HEK293 (cell line): ENCODE results near the gene NKAPL.

Source experiments
- EGR2 ChIP-seq: fragments of 450-650 bp; formaldehyde crosslinking; IDR thresholded peaks from 2 replicates; pipeline ENCODE4 v1.5.1; 2016; ENCODE audit warnings: low read depth, missing biosample characterization, missing genetic modification characterization
- GLI2 ChIP-seq: fragments of 450-650 bp; formaldehyde crosslinking; IDR thresholded peaks from 2 replicates; pipeline ENCODE4; 2017; ENCODE audit warnings: missing biosample characterization, missing genetic modification characterization, low read depth, borderline replicate concordance
- KLF16 ChIP-seq: fragments of 450-650 bp; formaldehyde crosslinking; IDR thresholded peaks from 2 replicates; pipeline ENCODE4 v1.5.1; 2017; ENCODE audit warnings: missing biosample characterization, missing genetic modification characterization
- SALL2 ChIP-seq: fragments of 450-650 bp; formaldehyde crosslinking; IDR thresholded peaks from 2 replicates; pipeline ENCODE4 v1.5.0; 2017; ENCODE audit warnings: missing biosample characterization, mild to moderate bottlenecking, missing genetic modification characterization, borderline replicate concordance
- TCF7L2 ChIP-seq: IDR thresholded peaks from 2 replicates; pipeline ENCODE4 v1.6.1; 2011; ENCODE audit warnings: low read depth, mild to moderate bottlenecking, inconsistent platforms, low read length, moderate library complexity, borderline replicate concordance
- TRIM28 ChIP-seq: IDR thresholded peaks from 2 replicates; pipeline ENCODE4 v1.6.1; 2011; ENCODE audit warnings: low read length, control low read depth, borderline replicate concordance
- ZBTB1 ChIP-seq: fragments of 450-650 bp; formaldehyde crosslinking; IDR thresholded peaks from 2 replicates; pipeline ENCODE4 v1.5.1; 2016; ENCODE audit warnings: missing biosample characterization, missing genetic modification characterization
- ZBTB48 ChIP-seq: fragments of 450-650 bp; formaldehyde crosslinking; IDR thresholded peaks from 2 replicates; pipeline ENCODE4 v1.5.1; 2016; ENCODE audit warnings: missing biosample characterization, missing genetic modification characterization
- ZFP37 ChIP-seq: fragments of 450-650 bp; formaldehyde crosslinking; IDR thresholded peaks from 2 replicates; pipeline ENCODE4 v1.5.1; 2016; ENCODE audit warnings: missing biosample characterization, missing genetic modification characterization
- ZFP41 ChIP-seq: fragments of 450-650 bp; formaldehyde crosslinking; IDR thresholded peaks from 2 replicates; pipeline ENCODE4 v1.5.1; 2016; ENCODE audit warnings: missing biosample characterization, missing genetic modification characterization, borderline replicate concordance
- ZNF114 ChIP-seq: fragments of 450-650 bp; formaldehyde crosslinking; IDR thresholded peaks from 2 replicates; pipeline ENCODE4 v1.5.0; 2017; ENCODE audit warnings: missing biosample characterization, missing genetic modification characterization
- ZNF175 ChIP-seq: fragments of 450-650 bp; formaldehyde crosslinking; IDR thresholded peaks from 2 replicates; pipeline ENCODE4 v1.5.1; 2016; ENCODE audit warnings: missing biosample characterization, missing genetic modification characterization
- ZNF302 ChIP-seq: fragments of 450-650 bp; formaldehyde crosslinking; IDR thresholded peaks from 2 replicates; pipeline ENCODE4 v1.5.1; 2016; ENCODE audit warnings: missing biosample characterization, missing genetic modification characterization, low read depth
- ZNF394 ChIP-seq: fragments of 450-650 bp; formaldehyde crosslinking; IDR thresholded peaks from 2 replicates; pipeline ENCODE4 v1.5.1; 2016; ENCODE audit warnings: missing biosample characterization, missing genetic modification characterization, mild to moderate bottlenecking, moderate library complexity, borderline replicate concordance
- ZNF510 ChIP-seq: fragments of 450-650 bp; formaldehyde crosslinking; IDR thresholded peaks from 2 replicates; pipeline ENCODE4 v1.5.1; 2018; ENCODE audit warnings: mild to moderate bottlenecking, missing genetic modification characterization, missing biosample characterization; ENCODE audit not compliant: insufficient replicate concordance
- ZNF530 ChIP-seq: fragments of 450-650 bp; formaldehyde crosslinking; IDR thresholded peaks from 2 replicates; pipeline ENCODE4 v1.5.1; 2016; ENCODE audit warnings: low read depth, missing biosample characterization, missing genetic modification characterization
- ZNF548 ChIP-seq: fragments of 450-650 bp; formaldehyde crosslinking; IDR thresholded peaks from 2 replicates; pipeline ENCODE4 v1.5.1; 2016; ENCODE audit warnings: missing biosample characterization, missing genetic modification characterization
- ZNF623 ChIP-seq: fragments of 450-650 bp; formaldehyde crosslinking; IDR thresholded peaks from 2 replicates; pipeline ENCODE4 v1.5.1; 2016; ENCODE audit warnings: missing biosample characterization, missing genetic modification characterization
- ZNF768 ChIP-seq: fragments of 450-650 bp; formaldehyde crosslinking; IDR thresholded peaks from 2 replicates; pipeline ENCODE4 v1.5.1; 2018; ENCODE audit warnings: missing biosample characterization, mild to moderate bottlenecking, missing genetic modification characterization
- ZNF837 ChIP-seq: fragments of 450-650 bp; formaldehyde crosslinking; IDR thresholded peaks from 2 replicates; pipeline ENCODE4 v1.5.1; 2016; ENCODE audit warnings: missing biosample characterization, missing genetic modification characterization
- TF ChIP-seq, protein P1 (sequence below): fragments of 450-650 bp; formaldehyde crosslinking; IDR thresholded peaks from 2 replicates; pipeline ENCODE4 v1.5.1; 2016; ENCODE audit warnings: missing biosample characterization, missing genetic modification characterization
- TF ChIP-seq, protein P2 (sequence below): fragments of 450-650 bp; formaldehyde crosslinking; conservative IDR thresholded peaks from 2 replicates; pipeline ENCODE4 v1.5.1; 2016; ENCODE audit warnings: low read depth, missing biosample characterization, missing genetic modification characterization
- TF ChIP-seq, protein P3 (sequence below): fragments of 450-650 bp; formaldehyde crosslinking; IDR thresholded peaks from 2 replicates; pipeline ENCODE4 v1.5.1; 2017; ENCODE audit warnings: missing biosample characterization, missing genetic modification characterization
- TF ChIP-seq, protein P4 (sequence below): fragments of 450-650 bp; formaldehyde crosslinking; IDR thresholded peaks from 2 replicates; pipeline ENCODE4 v1.5.1; 2016; ENCODE audit warnings: missing biosample characterization, missing genetic modification characterization
- TF ChIP-seq, protein P5 (sequence below): fragments of 450-650 bp; formaldehyde crosslinking; IDR thresholded peaks from 2 replicates; pipeline ENCODE4 v1.5.1; 2016; ENCODE audit warnings: missing biosample characterization, missing genetic modification characterization
- TF ChIP-seq, protein P6 (sequence below): fragments of 450-650 bp; formaldehyde crosslinking; IDR thresholded peaks from 2 replicates; pipeline ENCODE4 v1.5.0; 2017; ENCODE audit warnings: missing biosample characterization, missing genetic modification characterization, borderline replicate concordance
- TF ChIP-seq, protein P7 (sequence below): fragments of 450-650 bp; formaldehyde crosslinking; IDR thresholded peaks from 2 replicates; pipeline ENCODE4; 2016; ENCODE audit warnings: missing biosample characterization, missing genetic modification characterization

Gene NKAPL

DNA sequence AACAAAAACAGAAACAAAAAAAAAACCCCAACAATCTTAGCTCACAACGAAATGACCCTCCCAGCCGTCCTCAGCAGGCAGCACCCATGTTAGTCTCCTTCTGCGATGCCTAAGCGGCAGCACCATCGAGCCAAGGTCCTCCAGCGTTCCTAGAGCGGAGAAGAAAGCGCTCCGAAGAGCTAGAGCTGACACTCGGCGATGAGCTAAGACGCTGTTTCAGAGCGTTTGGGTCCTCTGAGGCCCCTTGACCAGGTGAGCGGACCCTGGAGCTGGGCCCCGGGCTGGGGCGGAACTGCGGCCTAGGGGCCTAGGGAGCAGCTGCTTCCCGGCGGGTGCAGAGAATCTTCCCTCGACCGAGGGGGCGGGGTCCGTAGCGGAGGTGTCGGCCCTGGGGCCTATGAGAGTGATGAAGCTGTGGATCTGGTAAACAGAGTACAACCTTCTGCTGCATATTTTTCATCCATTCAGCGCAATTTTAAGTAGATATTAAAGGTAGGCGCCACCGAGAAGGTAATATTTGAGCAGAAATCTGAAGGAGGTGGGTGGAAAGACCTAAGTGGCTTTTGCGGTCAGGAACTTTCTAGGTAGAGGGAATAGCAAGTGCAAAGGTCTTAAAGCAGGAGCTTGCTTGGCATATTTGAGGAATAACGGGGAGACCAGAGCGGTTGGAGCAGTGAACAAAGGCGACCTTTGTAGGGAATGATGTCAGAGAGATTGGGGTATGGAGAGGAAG is 8.0 kb downstream of the NKAPL start, which contains the start of gene ZSCAN26 (continued):
- TF ChIP-seq KLF16 (tag by site-specific recombination) (no peak), ZNF768 (tag by site-specific recombination) (no peak), EGR2 (tag by site-specific recombination) (peak; percentile 57; the same call in 1 of the 2 replicates), GLI2 (tag by site-specific recombination) (no peak), ZNF623 (no peak), ZNF394 (tag by site-specific recombination) (peak; percentile 89; the same call in 1 of the 2 replicates), ZFP41 (no peak), SALL2 (tag by site-specific recombination) (no peak), ZNF548 (tag by site-specific recombination) (no peak), ZNF114 (tag by site-specific recombination) (no peak), TRIM28 (peak; percentile 92), TCF7L2 (no peak), ZNF837 (tag by site-specific recombination) (no peak), ZNF510 (tag by site-specific recombination) (no peak), ZNF302 (tag by site-specific recombination) (no peak), ZBTB1 (tag by site-specific recombination) (no peak), ZFP37 (tag by site-specific recombination) (peak; percentile 79; the same call in 1 of the 2 replicates), ZBTB48 (peak; percentile 97), ZNF175 (tag by site-specific recombination) (no peak), ZNF530 (tag by site-specific recombination) (no peak)
- TF ChIP-seq, protein P1, sequence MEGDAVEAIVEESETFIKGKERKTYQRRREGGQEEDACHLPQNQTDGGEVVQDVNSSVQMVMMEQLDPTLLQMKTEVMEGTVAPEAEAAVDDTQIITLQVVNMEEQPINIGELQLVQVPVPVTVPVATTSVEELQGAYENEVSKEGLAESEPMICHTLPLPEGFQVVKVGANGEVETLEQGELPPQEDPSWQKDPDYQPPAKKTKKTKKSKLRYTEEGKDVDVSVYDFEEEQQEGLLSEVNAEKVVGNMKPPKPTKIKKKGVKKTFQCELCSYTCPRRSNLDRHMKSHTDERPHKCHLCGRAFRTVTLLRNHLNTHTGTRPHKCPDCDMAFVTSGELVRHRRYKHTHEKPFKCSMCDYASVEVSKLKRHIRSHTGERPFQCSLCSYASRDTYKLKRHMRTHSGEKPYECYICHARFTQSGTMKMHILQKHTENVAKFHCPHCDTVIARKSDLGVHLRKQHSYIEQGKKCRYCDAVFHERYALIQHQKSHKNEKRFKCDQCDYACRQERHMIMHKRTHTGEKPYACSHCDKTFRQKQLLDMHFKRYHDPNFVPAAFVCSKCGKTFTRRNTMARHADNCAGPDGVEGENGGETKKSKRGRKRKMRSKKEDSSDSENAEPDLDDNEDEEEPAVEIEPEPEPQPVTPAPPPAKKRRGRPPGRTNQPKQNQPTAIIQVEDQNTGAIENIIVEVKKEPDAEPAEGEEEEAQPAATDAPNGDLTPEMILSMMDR (tag by site-specific recombination) = no peak
- TF ChIP-seq, protein P2, sequence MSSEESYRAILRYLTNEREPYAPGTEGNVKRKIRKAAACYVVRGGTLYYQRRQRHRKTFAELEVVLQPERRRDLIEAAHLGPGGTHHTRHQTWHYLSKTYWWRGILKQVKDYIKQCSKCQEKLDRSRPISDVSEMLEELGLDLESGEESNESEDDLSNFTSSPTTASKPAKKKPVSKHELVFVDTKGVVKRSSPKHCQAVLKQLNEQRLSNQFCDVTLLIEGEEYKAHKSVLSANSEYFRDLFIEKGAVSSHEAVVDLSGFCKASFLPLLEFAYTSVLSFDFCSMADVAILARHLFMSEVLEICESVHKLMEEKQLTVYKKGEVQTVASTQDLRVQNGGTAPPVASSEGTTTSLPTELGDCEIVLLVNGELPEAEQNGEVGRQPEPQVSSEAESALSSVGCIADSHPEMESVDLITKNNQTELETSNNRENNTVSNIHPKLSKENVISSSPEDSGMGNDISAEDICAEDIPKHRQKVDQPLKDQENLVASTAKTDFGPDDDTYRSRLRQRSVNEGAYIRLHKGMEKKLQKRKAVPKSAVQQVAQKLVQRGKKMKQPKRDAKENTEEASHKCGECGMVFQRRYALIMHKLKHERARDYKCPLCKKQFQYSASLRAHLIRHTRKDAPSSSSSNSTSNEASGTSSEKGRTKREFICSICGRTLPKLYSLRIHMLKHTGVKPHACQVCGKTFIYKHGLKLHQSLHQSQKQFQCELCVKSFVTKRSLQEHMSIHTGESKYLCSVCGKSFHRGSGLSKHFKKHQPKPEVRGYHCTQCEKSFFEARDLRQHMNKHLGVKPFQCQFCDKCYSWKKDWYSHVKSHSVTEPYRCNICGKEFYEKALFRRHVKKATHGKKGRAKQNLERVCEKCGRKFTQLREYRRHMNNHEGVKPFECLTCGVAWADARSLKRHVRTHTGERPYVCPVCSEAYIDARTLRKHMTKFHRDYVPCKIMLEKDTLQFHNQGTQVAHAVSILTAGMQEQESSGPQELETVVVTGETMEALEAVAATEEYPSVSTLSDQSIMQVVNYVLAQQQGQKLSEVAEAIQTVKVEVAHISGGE (tag by site-specific recombination) = peak; percentile 71
- TF ChIP-seq, protein P3, sequence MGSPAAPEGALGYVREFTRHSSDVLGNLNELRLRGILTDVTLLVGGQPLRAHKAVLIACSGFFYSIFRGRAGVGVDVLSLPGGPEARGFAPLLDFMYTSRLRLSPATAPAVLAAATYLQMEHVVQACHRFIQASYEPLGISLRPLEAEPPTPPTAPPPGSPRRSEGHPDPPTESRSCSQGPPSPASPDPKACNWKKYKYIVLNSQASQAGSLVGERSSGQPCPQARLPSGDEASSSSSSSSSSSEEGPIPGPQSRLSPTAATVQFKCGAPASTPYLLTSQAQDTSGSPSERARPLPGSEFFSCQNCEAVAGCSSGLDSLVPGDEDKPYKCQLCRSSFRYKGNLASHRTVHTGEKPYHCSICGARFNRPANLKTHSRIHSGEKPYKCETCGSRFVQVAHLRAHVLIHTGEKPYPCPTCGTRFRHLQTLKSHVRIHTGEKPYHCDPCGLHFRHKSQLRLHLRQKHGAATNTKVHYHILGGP (tag by site-specific recombination) = no peak
- TF ChIP-seq, protein P4, sequence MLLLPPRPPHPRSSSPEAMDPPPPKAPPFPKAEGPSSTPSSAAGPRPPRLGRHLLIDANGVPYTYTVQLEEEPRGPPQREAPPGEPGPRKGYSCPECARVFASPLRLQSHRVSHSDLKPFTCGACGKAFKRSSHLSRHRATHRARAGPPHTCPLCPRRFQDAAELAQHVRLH (tag by site-specific recombination) = peak; percentile 64; the same call in 1 of the 2 replicates
- TF ChIP-seq, protein P5, sequence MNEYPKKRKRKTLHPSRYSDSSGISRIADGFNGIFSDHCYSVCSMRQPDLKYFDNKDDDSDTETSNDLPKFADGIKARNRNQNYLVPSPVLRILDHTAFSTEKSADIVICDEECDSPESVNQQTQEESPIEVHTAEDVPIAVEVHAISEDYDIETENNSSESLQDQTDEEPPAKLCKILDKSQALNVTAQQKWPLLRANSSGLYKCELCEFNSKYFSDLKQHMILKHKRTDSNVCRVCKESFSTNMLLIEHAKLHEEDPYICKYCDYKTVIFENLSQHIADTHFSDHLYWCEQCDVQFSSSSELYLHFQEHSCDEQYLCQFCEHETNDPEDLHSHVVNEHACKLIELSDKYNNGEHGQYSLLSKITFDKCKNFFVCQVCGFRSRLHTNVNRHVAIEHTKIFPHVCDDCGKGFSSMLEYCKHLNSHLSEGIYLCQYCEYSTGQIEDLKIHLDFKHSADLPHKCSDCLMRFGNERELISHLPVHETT (tag by site-specific recombination) = peak; percentile 83
- TF ChIP-seq, protein P6, sequence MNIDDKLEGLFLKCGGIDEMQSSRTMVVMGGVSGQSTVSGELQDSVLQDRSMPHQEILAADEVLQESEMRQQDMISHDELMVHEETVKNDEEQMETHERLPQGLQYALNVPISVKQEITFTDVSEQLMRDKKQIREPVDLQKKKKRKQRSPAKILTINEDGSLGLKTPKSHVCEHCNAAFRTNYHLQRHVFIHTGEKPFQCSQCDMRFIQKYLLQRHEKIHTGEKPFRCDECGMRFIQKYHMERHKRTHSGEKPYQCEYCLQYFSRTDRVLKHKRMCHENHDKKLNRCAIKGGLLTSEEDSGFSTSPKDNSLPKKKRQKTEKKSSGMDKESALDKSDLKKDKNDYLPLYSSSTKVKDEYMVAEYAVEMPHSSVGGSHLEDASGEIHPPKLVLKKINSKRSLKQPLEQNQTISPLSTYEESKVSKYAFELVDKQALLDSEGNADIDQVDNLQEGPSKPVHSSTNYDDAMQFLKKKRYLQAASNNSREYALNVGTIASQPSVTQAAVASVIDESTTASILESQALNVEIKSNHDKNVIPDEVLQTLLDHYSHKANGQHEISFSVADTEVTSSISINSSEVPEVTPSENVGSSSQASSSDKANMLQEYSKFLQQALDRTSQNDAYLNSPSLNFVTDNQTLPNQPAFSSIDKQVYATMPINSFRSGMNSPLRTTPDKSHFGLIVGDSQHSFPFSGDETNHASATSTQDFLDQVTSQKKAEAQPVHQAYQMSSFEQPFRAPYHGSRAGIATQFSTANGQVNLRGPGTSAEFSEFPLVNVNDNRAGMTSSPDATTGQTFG (tag by site-specific recombination) = no peak
- TF ChIP-seq, protein P7, sequence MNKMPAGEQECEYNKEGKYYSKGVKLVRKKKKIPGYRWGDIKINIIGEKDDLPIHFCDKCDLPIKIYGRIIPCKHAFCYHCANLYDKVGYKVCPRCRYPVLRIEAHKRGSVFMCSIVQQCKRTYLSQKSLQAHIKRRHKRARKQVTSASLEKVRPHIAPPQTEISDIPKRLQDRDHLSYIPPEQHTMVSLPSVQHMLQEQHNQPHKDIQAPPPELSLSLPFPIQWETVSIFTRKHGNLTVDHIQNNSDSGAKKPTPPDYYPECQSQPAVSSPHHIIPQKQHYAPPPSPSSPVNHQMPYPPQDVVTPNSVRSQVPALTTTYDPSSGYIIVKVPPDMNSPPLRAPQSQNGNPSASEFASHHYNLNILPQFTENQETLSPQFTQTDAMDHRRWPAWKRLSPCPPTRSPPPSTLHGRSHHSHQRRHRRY (tag by site-specific recombination) = no peak
